H9 (cell line): ENCODE results near the gene WHRN. TPM values are rescaled to one million over a fixed set of nuclear protein-coding genes. Genes with fewer than 3 reads are reported as not detected.

ENCODE experiments used
- DNase-seq: peaks from one replicate; pipeline ENCODE4 v3.0.0-alpha.2; 2017
- H2AFZ ChIP-seq: one replicate; pipeline ENCODE4 v1.6.1; 2013; ENCODE audit warnings: mild to moderate bottlenecking, low read length, control low read depth, moderate library complexity
- H2AK5ac ChIP-seq: 2 replicates; pipeline ENCODE4 v1.6.1; 2013; ENCODE audit warnings: low read length, control low read depth, mixed read lengths; ENCODE audit not compliant: insufficient read length
- H2BK120ac ChIP-seq: one replicate; pipeline ENCODE4 v1.6.1; 2013; ENCODE audit warnings: low read depth, mild to moderate bottlenecking, low read length, control low read depth, inconsistent platforms; ENCODE audit not compliant: poor library complexity, severe bottlenecking
- H2BK12ac ChIP-seq: 2 replicates; pipeline ENCODE4 v1.6.1; 2013; ENCODE audit warnings: low read length, control low read depth, mixed read lengths, low read depth; ENCODE audit not compliant: insufficient read length
- H2BK15ac ChIP-seq: 2 replicates; pipeline ENCODE4 v1.6.1; 2013; ENCODE audit warnings: low read depth, low read length, control low read depth
- H2BK20ac ChIP-seq: one replicate; pipeline ENCODE4 v1.6.1; 2013; ENCODE audit warnings: low read depth, mild to moderate bottlenecking, low read length, control low read depth, inconsistent platforms; ENCODE audit not compliant: poor library complexity, severe bottlenecking
- H2BK5ac ChIP-seq: 2 replicates; pipeline ENCODE4 v1.6.1; 2013; ENCODE audit warnings: low read length, control low read depth, mixed read lengths; ENCODE audit not compliant: insufficient read length
- H3K14ac ChIP-seq: 2 replicates; pipeline ENCODE4 v1.6.1; 2013; ENCODE audit warnings: low read length, control low read depth; ENCODE audit not compliant: insufficient read depth
- H3K18ac ChIP-seq: 2 replicates; pipeline ENCODE4 v1.6.1; 2013; ENCODE audit warnings: low read depth, mild to moderate bottlenecking, mixed read lengths, low read length, control low read depth; ENCODE audit not compliant: insufficient read length
- H3K23ac ChIP-seq: 2 replicates; pipeline ENCODE4 v1.6.1; 2013; ENCODE audit warnings: low read length, control low read depth, mixed read lengths, low read depth; ENCODE audit not compliant: insufficient read length
- H3K23me2 ChIP-seq: 2 replicates; pipeline ENCODE4 v1.6.1; 2013; ENCODE audit warnings: low read depth, mild to moderate bottlenecking, mixed read lengths, low read length, control low read depth; ENCODE audit not compliant: insufficient read length, poor library complexity, severe bottlenecking
- H3K27ac ChIP-seq: 2 replicates; pipeline ENCODE4 v1.5.1; 2013; ENCODE audit warnings: low read length, control low read depth, mixed read lengths, low read depth; ENCODE audit not compliant: insufficient read length
- H3K27me3 ChIP-seq: 2 replicates; pipeline ENCODE4 v1.6.1; 2013; ENCODE audit warnings: low read length, control low read depth, inconsistent platforms; ENCODE audit not compliant: insufficient read depth
- H3K4ac ChIP-seq: 2 replicates; pipeline ENCODE4 v1.6.1; 2013; ENCODE audit warnings: low read depth, mild to moderate bottlenecking, control low read depth, inconsistent platforms, low read length, moderate library complexity
- H3K4me1 ChIP-seq: 2 replicates; pipeline ENCODE4 v1.6.1; 2013; ENCODE audit warnings: low read length, control low read depth, inconsistent platforms; ENCODE audit not compliant: insufficient read depth
- H3K4me2 ChIP-seq: 2 replicates; pipeline ENCODE4 v1.6.1; 2013; ENCODE audit warnings: low read length, control low read depth, mixed read lengths; ENCODE audit not compliant: insufficient read length, insufficient read depth
- H3K56ac ChIP-seq: 2 replicates; pipeline ENCODE4 v1.6.1; 2013; ENCODE audit warnings: low read depth, mild to moderate bottlenecking, mixed read lengths, low read length, control low read depth; ENCODE audit not compliant: insufficient read length
- H3K79me1 ChIP-seq: 2 replicates; pipeline ENCODE4 v1.6.1; 2013; ENCODE audit warnings: low read depth, mild to moderate bottlenecking, moderate library complexity, low read length, control low read depth, inconsistent platforms; ENCODE audit not compliant: insufficient read depth, poor library complexity, severe bottlenecking
- H3K79me2 ChIP-seq: 2 replicates; pipeline ENCODE4 v1.6.1; 2013; ENCODE audit warnings: low read length, control low read depth, inconsistent platforms; ENCODE audit not compliant: insufficient read depth
- H3K9ac ChIP-seq: 2 replicates; pipeline ENCODE4 v1.6.1; 2013; ENCODE audit warnings: low read length, control low read depth, mixed read lengths; ENCODE audit not compliant: insufficient read length; ENCODE audit errors: extremely low read depth
- H3K9me3 ChIP-seq: one replicate; pipeline ENCODE4 v1.6.1; 2013; ENCODE audit warnings: low read depth, low read length, inconsistent platforms; ENCODE audit not compliant: control insufficient read depth
- H3T11ph ChIP-seq: one replicate; pipeline ENCODE4 v1.6.1; 2013; ENCODE audit warnings: mild to moderate bottlenecking, low read length, control low read depth, inconsistent platforms
- H4K20me1 ChIP-seq: one replicate; pipeline ENCODE4 v1.6.1; 2013; ENCODE audit not compliant: control insufficient read depth, insufficient read length, insufficient read depth
- H4K5ac ChIP-seq: 2 replicates; pipeline ENCODE4 v1.6.1; 2013; ENCODE audit warnings: low read depth, mild to moderate bottlenecking, mixed read lengths, low read length, control low read depth; ENCODE audit not compliant: insufficient read length
- H4K8ac ChIP-seq: replicated peaks from 2 replicates; pipeline ENCODE4 v1.6.1; 2013; ENCODE audit warnings: low read length, control low read depth, mixed read lengths, low read depth; ENCODE audit not compliant: insufficient read length
- H4K91ac ChIP-seq: 2 replicates; pipeline ENCODE4 v1.6.1; 2013; ENCODE audit warnings: low read depth, mild to moderate bottlenecking, moderate library complexity, mixed read lengths, low read length, control low read depth; ENCODE audit not compliant: insufficient read length
- H3K27ac Mint-ChIP-seq, 3 experiments: 2 replicates in 2 of 3; 3 replicates in 1 of 3; pipeline ENCODE4 v1.8.0; 2020 to 2021; ENCODE audit warnings: mixed read lengths in 3 of 3, mild to moderate bottlenecking in 1 of 3, moderate library complexity in 1 of 3
- H3K27me3 Mint-ChIP-seq: 2 replicates; pipeline ENCODE4 v1.8.0; 2021; ENCODE audit warnings: low read depth, mild to moderate bottlenecking, moderate library complexity, mixed read lengths
- H3K36me3 Mint-ChIP-seq, 3 experiments: 2 replicates in 2 of 3; 3 replicates in 1 of 3; pipeline ENCODE4 v1.8.0; 2020 to 2021; ENCODE audit warnings: low read depth in 3 of 3, mixed read lengths in 3 of 3; ENCODE audit not compliant: insufficient read depth in 1 of 3
- H3K4me1 Mint-ChIP-seq, 2 experiments: 2 replicates each; pipeline ENCODE4 v1.8.0; 2020; ENCODE audit warnings: mixed read lengths in 2 of 2
- H3K4me3 Mint-ChIP-seq, 2 experiments: 2 replicates in 1 of 2; 3 replicates in 1 of 2; pipeline ENCODE4 v1.8.0; 2020 to 2021; ENCODE audit warnings: mild to moderate bottlenecking in 2 of 2, mixed read lengths in 2 of 2, moderate library complexity in 1 of 2
- H3K9me3 Mint-ChIP-seq, 2 experiments: 2 replicates in 1 of 2; 3 replicates in 1 of 2; pipeline ENCODE4 v1.8.0; 2020; ENCODE audit warnings: mild to moderate bottlenecking in 2 of 2, mixed read lengths in 2 of 2, moderate library complexity in 1 of 2
- CTCF ChIP-seq: fragments of 200-600 bp; sonication (generic); conservative IDR thresholded peaks from 3 replicates; pipeline ENCODE4 v1.8.0; 2021; ENCODE audit warnings: antibody characterized with exemption, mild to moderate bottlenecking
- WGBS: extraction: QIAGEN DNeasy Blood & Tissue Kit; methylation state at CpG from one replicate; pipeline ENCODE4 v1.1.7; 2013; ENCODE audit warnings: missing lambda C conversion rate, low lambda C conversion rate, mixed read lengths; ENCODE audit not compliant: insufficient read length; ENCODE audit errors: extremely low coverage; 5-methylcytosine and 5-hydroxymethylcytosine counted together
- total RNA-seq: library from RNA; stranded (reverse); gene quantifications from 2 replicates; pipeline ENCODE4 v1.2.1, GENCODE V29; 2021

Gene WHRN
- total RNA-seq, 1 experiment from 2014 or later = 2.2 TPM

- H2AFZ ChIP-seq = no peak overlapping the region
- no peaks in the 10 kb centered on the region for H3K79me2 ChIP-seq
- no peaks in the 10 kb centered on the region for H3K79me1 ChIP-seq
- DNase-seq = no peak
- Mint-ChIP-seq H3K4me1 (peaks cover 0 to 8% of the 10 kb centered on the region in 2 experiments; a peak in 3 of 4 replicates), H3K27ac (no peak overlapping the region), H3K36me3 (no peaks in the 10 kb centered on the region), H3K27me3 (peaks cover 5% of the 10 kb centered on the region; the same call in 1 of the 2 replicates), H3K9me3 (peaks cover 5% of the 10 kb centered on the region in 2 experiments), H3K4me3 (no peak overlapping the region)
- no peak overlapping the region for H3K9ac ChIP-seq
- no peaks in the 10 kb centered on the region for H3K23me2 ChIP-seq
- H3K9me3 ChIP-seq = no peaks in the 10 kb centered on the region
- H2BK5ac ChIP-seq = no peak overlapping the region
- no peak overlapping the region for H3K27ac ChIP-seq
- H2BK15ac ChIP-seq = no peak overlapping the region
- no peaks in the 10 kb centered on the region for H3K4me1 ChIP-seq
- no peak overlapping the region for H4K91ac ChIP-seq
- no peak overlapping the region for H2BK120ac ChIP-seq
- no peak overlapping the region for H3K23ac ChIP-seq
- H2BK20ac ChIP-seq = no peak overlapping the region
- no peak overlapping the region for H3K18ac ChIP-seq
- no peak overlapping the region for H3K56ac ChIP-seq
- no peak overlapping the region for H2AK5ac ChIP-seq
- H3K4me2 ChIP-seq = no peak overlapping the region
- H4K20me1 ChIP-seq = no peaks in the 10 kb centered on the region
- no peak overlapping the region for H2BK12ac ChIP-seq
- no peaks in the 10 kb centered on the region for H3K27me3 ChIP-seq
- H4K5ac ChIP-seq = no peak overlapping the region
- no CpG with 5 or more reads among the region's 5 CpGs for WGBS
- H3K14ac ChIP-seq = no peak overlapping the region
- H3K4ac ChIP-seq = no peak overlapping the region
- no peak for TF ChIP-seq CTCF
- no peak overlapping the region for H4K8ac ChIP-seq
- H3T11ph ChIP-seq = no peak overlapping the region
Observed at GRCh38 chr9:114552706-114553105, 47.4 kb upstream of the WHRN start.
